Stimulated activated CD8-positive, alpha-beta memory T cell treated with anti-CD3 and anti-CD28 coated beads, Interleukin-4, amount 100 ng/mL, for 1 hour (primary cell): ENCODE measurements around the gene VTI1A.

Experiments
- DNase-seq, 2 donors: peaks; one replicate each; pipeline ENCODE4 v3.0.0-alpha.2; 2020; ENCODE audit warnings: low read depth in 2 of 2, low spot score in 1 of 2

Gene VTI1A

DNA sequence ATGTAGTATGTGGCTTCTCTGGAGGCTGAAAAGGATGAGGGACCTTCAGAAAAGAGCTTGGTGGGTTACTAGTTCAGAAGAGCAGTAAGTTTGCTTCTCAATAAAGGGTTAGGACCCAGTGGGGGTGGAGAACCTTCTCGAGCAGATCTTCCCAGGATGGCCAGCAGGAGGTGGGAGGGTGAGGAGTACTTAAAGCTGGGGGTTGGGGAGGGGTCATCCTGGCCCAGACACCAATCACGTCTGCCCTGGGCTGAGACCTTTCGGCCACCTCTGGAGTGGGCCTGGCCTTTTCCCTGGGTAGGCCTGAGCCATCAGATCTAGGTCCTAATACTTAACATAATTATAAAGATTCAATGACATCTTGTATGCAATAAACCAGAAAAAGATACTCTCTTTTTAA is 354.0 kb downstream of the VTI1A start:
- DNase-seq = no peak

DNA sequence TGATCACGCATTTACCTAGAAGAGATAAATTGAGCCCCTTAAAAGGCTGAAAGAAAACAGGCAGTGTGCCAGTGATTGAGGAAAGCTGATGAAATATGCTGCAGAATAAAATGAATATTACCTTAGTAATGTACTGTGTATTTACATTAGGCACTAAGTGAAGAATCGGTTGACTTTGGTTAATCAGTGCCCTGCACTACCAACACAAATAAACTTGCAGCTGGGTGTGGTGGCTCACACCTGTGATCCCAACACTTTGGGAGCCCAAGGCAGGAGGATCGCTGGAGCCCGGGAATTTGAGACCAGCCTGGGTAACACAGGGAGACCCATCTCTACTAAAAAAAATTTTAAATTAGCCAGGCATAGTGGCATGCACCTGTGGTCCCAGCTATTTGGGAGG is 354.7 kb downstream of the VTI1A start:
- DNase-seq = no peak

DNA sequence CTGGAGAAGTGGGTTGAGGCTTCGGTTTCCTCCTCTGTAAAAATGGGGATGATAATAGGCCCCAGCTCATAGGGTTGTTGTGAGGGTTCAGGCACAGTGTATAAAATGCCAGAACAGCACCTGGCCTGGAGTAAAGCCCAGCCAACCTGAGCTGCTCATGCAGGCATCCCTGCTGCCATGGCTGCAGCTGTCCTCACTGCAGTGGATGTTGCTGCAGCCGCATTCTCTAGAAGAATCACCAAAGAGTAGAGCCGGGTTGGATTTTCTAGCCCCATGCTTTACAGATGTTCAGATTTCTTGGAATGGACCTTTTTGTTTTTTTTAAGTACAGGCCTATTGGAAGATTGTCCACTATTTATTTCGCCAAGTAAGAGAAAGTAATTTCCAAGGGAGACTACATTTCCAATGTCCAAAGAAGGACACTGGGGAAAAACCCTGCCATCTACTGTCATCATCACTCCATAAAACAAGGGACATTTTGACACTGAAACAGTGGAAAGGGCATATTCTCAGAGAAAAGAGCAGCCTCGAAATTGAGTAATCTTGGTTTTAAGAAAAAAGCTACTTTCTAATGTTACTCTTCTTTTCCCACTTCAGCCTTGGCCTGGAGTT is 355.5 kb downstream of the VTI1A start:
- no peak for DNase-seq

DNA sequence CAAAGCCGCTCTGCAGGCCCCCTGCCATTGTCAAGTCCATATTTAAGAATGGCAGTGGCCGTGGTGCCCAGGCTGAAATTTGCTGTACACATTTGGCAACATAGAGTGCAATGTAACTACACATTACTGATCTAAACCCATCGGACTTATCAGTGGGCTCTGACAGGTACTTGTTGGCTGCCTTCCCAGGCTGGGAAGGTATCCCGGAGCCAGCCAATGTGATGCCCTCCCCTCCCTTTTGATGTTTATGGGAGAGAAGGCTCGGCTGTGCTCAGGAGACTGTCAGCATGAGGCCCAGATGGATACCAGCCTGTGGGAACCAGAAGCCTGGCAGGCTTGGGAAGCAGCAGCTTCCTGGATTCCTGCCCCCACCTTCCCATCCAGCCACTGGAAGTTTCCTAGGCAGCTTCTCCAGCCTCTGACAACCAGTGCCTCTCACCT is 357.0 kb downstream of the VTI1A start:
- no peak for DNase-seq

DNA sequence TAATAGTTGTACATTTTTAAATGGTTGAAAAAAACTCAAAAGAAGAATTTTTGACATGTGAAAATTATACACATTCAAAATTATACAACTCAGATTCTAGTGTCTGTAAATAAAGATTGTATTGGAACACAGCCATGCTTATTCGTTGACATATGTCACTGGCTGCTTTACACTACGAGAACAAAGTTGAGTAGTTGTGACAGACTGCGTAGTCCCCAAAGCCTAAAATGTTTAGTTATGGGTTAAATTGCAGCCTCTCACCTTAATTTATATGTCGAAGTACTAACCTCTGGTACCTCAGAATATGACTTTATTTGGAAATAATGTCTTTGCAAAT is 358.2 kb downstream of the VTI1A start:
- no peak for DNase-seq

DNA sequence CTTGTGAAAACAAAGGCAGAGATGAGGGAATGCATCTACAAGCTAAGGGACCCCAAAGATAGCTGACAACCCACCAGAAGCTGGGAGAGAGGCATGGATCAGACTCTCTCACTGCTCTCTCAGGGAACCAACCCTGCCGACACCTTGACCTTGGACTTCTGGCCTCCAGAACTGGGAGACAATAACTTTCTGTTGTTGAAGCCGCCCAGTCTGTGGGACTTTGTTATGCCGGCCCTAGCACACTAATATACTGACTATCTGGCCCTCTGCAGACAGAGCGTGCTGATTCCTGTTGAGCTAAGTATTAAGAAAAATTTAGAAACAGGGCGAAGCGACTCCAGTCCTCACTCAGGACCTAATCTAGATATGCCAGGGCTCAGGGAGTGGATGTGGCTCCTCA is 358.7 kb downstream of the VTI1A start:
- DNase-seq = no peak

DNA sequence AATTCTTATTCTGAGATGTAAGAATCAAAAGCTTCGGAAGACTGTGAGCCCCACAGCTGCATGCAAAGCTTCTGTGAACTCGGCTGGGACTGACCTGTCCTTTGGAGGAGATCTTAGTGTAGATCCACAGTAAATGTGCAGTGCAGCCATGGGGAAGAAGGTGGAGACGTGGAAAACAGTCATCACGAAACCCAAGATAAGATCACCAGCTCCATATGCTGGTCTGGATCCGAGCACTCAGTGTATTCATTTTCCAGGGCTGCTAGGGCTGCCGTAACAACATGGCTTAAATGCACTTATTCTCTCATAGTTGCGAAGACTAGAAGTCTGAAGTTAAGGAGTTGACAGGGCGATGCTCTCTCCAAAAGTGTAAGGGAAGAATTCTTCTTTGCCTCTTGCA is 360.0 kb downstream of the VTI1A start:
- no peak for DNase-seq

DNA sequence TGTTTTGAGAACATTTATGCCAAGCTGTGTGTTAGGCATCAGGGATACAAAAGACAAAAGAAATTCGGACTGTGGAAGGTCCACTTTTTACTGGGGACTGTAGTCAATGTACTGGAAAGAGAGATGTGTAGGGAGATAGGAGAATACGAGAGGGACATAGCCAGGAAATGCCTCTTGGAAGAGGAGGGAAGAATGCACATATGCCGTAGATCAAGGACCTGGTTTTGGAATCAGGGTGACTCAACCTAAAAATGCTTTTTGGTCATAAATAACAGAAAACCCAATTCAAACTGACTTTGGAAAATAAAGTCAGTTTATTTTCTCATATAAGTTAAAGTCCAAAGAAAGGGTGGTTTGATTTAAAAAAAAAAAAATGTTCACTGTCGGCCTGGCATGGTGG is 362.7 kb downstream of the VTI1A start:
- no peak for DNase-seq

DNA sequence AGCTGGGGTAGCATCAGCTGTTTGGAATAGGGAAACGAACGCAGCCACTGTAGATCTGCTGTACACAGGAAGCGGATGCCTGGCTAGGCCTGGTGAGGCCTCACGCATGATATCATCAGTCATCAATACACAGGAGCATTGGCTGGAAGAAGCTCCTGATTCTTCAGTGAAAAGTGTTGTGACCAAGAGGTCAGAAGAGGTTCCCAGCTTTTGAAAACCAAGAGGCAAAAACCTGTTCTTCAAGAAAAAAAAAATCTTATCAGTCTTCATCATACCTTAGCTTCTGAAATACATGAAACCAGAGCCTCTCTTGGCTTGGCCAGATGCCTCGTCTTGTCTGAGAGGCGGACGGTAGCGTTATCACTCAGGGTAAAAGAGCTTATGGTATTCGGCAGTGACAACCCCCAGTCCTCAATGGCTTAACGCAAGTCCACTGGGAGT is 363.7 kb downstream of the VTI1A start:
- no peak for DNase-seq

DNA sequence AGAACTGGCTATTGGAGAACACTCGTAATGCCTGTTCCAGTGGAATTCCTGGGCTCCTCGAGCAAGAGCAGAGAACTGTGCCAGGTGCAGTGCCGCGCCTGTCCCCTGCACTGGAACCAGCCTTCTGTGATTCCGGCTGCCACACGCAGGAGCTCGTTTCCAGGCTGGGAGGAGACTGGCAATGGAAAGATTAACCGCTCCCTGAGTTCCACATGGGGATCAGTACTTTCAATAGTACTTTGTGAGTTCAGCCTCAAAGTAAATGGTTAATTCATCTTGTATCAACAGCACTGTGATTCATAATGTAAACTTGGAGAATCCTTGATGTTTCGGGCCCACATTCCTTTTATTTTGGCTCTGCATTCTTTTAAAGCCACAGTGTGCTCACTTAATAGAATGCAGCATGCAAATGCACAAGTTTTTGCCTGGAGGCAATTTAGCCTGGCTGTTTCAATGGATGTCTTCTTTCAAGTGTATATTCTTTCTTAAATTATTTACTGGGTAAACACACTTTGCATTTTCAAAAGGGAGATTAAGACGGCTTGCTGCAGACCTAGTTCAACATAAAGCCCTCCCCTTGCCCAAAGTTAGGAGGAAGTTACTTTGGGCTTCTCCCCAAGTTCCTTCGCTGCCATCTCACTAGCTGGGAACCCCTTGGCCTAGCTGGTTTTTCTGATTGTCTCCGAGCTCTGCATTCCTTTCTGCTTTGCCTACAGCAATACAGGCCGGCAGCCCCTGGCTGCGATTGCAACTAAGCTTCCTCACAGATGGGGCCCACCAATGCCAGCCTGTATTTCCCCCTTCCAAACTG is 364.9 kb downstream of the VTI1A start:
- DNase-seq = no peak

DNA sequence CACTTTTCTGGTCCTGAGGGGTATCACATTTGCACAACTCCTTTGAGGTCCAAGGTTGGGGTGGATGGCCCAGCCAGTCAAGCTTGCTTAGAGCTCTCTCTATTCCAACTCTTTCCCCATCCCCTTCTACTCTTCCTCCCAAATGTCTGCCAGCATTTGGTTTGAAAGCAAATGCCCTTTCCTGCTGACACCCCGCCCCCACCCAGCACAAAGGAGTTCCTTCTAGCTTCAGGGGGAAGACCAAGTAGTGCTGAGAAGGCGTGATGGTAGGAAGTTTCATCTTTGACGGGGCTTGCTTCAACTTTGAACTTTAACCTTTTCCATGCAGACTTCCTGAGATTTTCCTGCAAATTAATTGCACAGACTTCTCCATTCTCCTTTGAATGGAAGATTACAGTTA is 365.6 kb downstream of the VTI1A start:
- DNase-seq = no peak

DNA sequence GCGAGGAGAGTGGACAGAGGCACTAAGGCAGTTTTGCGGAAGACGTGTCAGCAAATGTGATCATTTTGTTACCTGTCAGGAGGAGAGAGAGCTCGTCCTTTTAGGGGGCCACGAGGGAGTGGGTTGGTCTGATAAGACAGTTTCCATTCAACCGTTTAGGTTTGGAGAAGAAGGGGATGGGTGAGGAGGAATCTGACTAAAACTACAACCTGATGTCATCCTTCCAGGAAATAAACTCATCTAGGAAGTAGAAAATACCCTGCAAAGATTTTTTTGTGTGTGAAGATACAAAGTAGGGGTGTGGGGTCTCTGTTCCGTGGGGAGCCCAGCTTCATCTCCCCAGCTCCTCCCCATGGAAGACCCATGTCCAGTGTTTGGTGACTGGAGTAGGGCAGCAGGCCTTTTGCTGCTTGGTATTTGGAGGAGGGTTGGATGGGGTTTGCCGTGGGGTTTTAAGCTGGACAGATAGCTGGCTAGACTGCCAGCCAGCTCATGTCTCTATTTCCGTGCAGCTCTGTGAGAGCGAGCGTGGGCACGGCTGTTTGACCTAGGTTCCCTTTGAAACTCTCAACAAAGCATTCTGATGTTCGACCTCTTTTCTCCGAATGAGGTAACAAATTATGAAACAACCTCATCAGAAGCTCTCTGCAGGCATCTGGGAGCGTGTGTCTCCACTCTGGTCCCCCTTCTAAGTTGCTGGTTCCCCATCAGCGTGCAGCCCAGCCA is 367.0 kb downstream of the VTI1A start:
- no peak for DNase-seq

DNA sequence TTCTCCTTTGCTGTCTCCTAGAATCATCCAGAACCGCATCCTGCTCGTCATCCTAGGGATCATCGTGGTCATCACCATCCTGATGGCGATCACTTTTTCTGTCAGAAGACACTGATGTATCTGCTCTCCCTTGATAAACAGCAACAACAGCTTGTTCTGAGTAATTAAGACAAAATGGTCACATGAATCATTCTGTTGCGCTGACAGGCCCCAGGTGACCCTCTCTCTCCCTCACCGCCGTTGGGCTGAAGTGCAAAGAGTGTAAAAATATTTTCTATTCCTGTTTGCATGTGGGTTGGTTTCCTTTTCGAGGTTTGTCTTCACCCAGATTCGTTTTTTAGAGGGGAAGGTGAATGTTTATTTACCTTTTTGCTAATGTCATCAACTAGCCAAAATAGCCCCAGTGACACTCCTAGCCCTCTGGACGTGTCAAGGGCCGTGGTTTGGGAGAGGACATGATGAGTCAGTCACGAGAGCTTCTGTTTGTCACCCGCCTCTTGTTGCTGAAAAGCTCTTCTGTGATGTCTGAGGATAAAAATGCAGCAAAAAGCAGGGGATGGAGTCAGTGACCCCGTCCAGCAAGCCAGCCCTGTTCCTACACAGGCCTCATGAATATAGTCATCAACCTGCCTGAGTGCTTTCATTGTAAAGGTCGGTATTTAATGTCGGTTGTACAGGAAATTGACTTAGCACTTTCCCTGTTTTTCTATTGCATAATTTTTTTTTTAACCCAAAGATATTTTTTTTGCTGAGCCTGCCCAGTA is 368.4 kb downstream of the VTI1A start:
- DNase-seq = no peak

DNA sequence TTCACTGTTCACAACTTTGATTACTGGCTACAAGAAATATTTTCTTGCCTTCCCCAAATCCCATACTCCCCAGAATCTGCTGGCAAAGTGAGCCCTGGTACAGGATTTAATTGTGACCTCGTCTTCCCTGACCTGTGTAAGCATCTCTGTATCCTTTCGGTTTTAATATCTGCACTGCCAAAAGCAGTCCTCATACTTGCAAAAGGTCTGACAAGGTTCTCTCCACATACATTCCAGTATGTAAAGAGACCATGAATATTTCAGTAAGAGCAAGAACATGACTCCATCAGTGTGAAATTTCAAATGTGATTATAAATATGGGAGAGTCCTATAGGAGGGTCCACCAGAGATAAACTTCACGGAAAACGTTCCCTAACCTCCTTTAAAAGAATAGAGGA is 369.0 kb downstream of the VTI1A start:
- no peak for DNase-seq

DNA sequence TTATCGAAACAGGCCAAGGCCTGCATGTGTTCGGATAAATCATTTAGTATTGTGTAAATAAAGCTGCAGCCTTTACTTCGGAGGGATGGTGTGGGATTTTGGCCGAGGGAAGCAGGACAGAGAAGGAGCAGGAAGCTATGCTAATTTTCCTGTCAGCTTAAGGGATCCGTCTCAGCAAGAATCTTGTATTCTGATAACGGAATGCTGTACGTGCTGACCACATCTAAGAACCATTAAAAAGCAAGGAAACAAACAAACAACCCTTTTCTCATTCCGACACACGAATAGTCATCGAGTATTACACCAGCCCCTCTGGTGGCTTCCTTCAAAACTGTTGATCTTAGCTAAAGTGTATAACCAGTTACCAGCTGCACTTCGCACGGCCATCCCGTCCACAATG is 369.9 kb downstream of the VTI1A start:
- DNase-seq = no peak

DNA sequence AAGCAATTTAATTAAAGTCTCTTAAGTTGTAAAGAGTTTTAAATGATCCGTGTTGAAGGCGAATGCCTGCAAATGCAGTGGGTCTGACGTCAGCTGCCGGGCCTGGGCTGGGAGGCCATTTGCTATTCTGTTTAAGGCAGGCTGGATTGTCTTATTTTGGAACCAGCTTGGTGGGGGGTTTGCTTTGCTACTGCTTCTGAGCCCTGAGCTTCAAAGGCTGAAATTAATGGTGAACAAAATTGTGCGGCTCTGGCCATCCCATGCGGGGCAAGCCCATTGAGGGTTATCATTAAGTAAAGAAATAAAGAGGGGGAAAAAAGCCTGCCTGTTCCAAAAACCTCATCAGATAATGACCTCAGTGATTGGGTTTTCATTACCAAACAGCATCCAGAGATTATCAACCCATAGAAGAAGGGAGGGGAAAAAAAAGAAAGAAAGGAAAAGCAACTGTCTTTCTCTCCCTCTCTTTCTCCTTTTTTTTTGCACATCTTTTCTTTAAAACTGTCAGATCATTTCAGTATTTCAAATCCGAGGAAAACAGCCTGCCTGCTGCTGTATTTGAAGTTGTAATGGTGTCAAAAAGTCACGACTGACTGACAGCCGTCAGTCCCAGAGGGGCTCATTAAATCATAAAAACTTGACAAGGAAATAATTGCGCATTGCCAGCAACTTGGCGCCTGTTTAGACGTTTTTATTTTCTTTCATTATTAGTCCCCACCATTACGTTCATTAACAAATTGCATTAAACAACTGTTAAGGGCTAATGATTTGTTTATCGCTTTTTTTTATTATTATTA is 371.2 kb downstream of the VTI1A start:
- DNase-seq = no peak

DNA sequence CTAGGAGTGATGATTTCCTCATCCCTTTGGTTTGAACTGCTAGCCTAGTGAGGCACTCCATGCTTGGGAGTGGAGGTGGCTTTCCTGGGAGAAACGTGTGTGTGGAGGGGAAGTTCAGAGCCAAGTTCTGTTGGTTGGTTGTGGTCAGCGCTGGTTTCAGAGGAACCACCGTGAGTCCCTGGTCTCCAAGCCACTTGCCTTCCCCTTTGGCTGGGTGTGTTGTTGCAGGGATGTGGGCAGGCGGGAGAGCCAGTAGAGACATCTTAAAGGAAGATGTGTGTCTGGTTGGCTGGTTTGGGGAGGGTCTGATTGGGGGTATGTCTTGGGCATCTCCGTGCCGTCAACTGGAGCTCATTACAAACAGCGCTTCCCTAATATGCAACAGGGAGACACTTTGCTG is 372.2 kb downstream of the VTI1A start:
- no peak for DNase-seq

DNA sequence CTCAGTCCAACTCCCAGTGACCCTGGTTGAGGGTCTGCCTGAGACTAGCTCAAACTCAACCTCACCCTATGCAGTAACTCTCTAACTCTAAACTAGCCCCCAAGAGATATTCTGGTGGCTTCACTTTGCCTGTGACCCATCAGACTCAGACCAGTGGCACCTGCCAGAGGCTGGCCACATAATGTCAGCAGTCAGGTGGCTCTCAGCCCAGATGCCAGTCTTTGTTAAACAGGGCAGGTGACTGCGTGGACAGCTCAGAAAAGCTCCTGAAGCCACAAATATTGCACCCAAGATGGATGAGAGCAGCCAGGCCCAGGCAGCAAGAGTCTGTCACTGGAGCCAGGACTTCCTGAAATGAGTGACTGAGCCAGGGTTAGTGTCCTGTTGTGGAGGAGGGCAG is 373.3 kb downstream of the VTI1A start:
- no peak for DNase-seq

DNA sequence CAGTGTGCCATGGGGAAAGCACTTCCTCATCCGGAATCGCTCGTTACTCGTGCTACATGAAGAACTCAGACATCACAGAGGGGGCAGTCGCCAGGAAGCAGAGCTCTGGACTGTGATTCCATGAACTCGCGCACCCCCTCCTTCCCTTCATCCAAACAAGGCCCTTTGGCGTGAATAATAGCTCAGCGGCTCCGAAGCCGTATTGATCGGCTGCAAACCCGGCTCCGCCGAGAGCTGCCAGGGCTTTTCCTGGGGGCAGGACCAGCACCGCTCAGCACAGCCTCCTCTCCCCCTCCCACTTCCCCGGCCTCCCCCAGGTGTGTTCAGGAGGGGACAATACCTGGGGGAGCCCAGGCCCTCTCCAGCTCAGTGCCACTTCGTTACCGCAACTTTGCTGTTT is 374.0 kb downstream of the VTI1A start:
- DNase-seq = no peak

DNA sequence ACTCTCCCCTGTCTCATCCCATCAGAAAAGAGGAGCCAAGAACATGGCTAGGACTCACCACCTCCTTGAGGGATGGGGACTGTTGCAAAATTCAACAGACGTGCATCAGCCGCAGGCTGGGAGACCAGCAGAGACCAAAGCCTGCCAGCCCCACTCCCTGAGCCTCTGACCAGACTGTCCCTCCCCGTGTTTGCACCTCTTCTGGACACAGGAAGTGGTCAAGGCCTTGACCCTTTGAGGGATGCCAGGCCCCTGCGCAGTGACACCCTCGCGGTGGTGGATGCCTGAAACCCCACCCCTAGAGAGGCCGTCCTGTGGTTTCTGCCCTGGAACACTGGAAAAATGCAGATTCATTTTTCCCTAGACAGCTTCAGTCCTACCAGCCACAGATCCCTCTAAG is 374.6 kb downstream of the VTI1A start:
- no peak for DNase-seq

DNA sequence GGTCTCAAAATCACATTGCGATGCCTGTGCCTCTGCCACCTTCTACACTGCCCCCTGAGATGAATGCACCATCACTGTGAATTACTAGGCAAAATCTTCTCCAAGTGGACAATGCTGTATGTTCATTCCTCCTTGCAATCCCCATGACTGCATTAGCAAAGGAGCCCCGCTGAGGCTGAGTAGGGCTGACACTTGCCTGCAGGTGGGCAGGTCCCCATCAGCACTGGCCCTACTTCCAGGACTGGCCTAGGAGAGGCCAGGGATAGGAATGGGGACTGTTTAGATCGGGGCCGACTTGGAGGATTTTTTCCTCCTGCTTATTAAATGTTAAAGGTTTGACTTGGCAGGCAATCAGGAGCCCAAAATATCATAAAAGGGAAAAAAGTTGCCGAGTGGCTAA is 376.0 kb downstream of the VTI1A start:
- DNase-seq = no peak
